ENCODE results near the gene PIK3CD. TPM values are rescaled to one million over a fixed set of nuclear protein-coding genes. Genes with fewer than 3 reads are reported as not detected.

Gene PIK3CD
- total and polyA plus RNA-seq, 2 of the 8 experiments (the other 6 are each of a cell fraction or from before 2014, with no cell fraction given): 20.6 to 24.1 TPM

- H3K4me1 ChIP-seq (replicated peaks in 1 of 4; ENCODE audit: control insufficient read depth in 3 of 4, insufficient read depth in 4 of 4, low read length in 3 of 4): peaks cover 0 to 39% (median 29%) of the 10 kb centered on the region in 4 experiments; a peak in 6 of 7 replicates
- H2BK120ac ChIP-seq (replicated peaks; ENCODE audit: low read depth, low read length): no peak overlapping the region
- 0 out of 2 replicates have a peak overlapping the region, but pooled peaks have one; percentile 71 for H2BK5ac ChIP-seq (ENCODE audit: low read depth, low read length)
- H2BK20ac ChIP-seq (ENCODE audit: low read length): no peak overlapping the region
- ChIA-PET POLR2A (ENCODE audit: partially characterized antibody) (interaction anchor here (0.6 to 1.4 kb wide), 2 partner anchors 13 to 679 kb away, joined by 3 to 7 read pairs; partner anchors contain the start of gene PGD), CTCF (ENCODE audit: partially characterized antibody) (interaction anchor here (0.5 to 9.2 kb wide), 47 partner anchors 8 to 881 kb away, joined by 3 to 91 read pairs (median 3); no protein-coding TSS in a partner anchor)
- peak overlapping the region; percentile 80; the same call in 1 of the 2 replicates for H2BK12ac ChIP-seq (ENCODE audit: low read depth, low read length)
- H3K27ac ChIP-seq (ENCODE audit: low read depth, low read length): no peak overlapping the region
- H3K56ac ChIP-seq (replicated peaks; ENCODE audit: insufficient read length, low read depth, low read length): no peak overlapping the region
- no peak overlapping the region for H3K4me3 ChIP-seq (ENCODE audit: extremely low read depth in 1 of 4, insufficient read depth in 2 of 4, low read depth in 3 of 4, low read length in 4 of 4)
- H3K9me3 ChIP-seq (ENCODE audit: insufficient read depth in 2 of 2, low read depth in 1 of 2, low read length in 1 of 2): peaks cover 7 to 8% of the 10 kb centered on the region in 2 experiments; a peak in 3 of 4 replicates
- no peak overlapping the region for H4K5ac ChIP-seq (ENCODE audit: insufficient read length, low read depth, low read length)
- no peak overlapping the region for H2AFZ ChIP-seq (ENCODE audit: low read length)
- no peaks in the 10 kb centered on the region for H3K23me2 ChIP-seq (ENCODE audit: low read depth, low read length)
- H3K79me2 ChIP-seq (ENCODE audit: control insufficient read depth in 1 of 2, insufficient read depth in 2 of 2, low read length in 2 of 2): no peaks in the 10 kb centered on the region
- H4K8ac ChIP-seq (ENCODE audit: extremely low read depth, insufficient read depth, low read length): peak overlapping the region; percentile 19
- FAIRE-seq (no peak), DNase-seq (ENCODE audit: low read depth in 1 of 2, low spot score in 2 of 2) (peak in 1 of 2 experiments; percentile 76)
- H4K20me1 ChIP-seq (replicated peaks in 1 of 2; ENCODE audit: control insufficient read depth in 1 of 2, insufficient read depth in 2 of 2, low read length in 2 of 2): no peaks in the 10 kb centered on the region
- H3K18ac ChIP-seq (ENCODE audit: extremely low read depth, low read length): no peak overlapping the region
- peaks cover 2 to 18% (median 17%) of the 10 kb centered on the region in 4 experiments; a peak in 5 of 8 replicates for H3K36me3 ChIP-seq (ENCODE audit: control insufficient read depth in 2 of 4, insufficient read depth in 4 of 4, low read length in 3 of 4)
- H3K9ac ChIP-seq (replicated peaks in 1 of 4; ENCODE audit: extremely low read depth in 1 of 4, low read depth in 3 of 4, low read length in 3 of 4): no peak overlapping the region
- no peak overlapping the region for H3K4me2 ChIP-seq (ENCODE audit: insufficient read depth in 1 of 2, low read depth in 2 of 2, low read length in 2 of 2)
- no peaks in the 10 kb centered on the region for H3K27me3 ChIP-seq (replicated peaks in 1 of 4; ENCODE audit: control insufficient read depth in 3 of 4, extremely low read depth in 1 of 4, insufficient read depth in 3 of 4, low read length in 3 of 4)
- no peaks in the 10 kb centered on the region for H3K79me1 ChIP-seq (ENCODE audit: low read depth, low read length)
- H2AK5ac ChIP-seq (ENCODE audit: low read depth, low read length): peak overlapping the region; percentile 82; the same call in 1 of the 2 replicates
- H3K23ac ChIP-seq (ENCODE audit: insufficient read length): no peak overlapping the region
- H4K91ac ChIP-seq (replicated peaks; ENCODE audit: insufficient read length, low read length): peak overlapping the region; percentile 10
- 91% methylated on average over 30 of the region's 36 CpGs; no CpG with 5 or more reads in 1 of the 2 experiments for whole genome bisulfite sequencing, 2 experiments (ENCODE audit: extremely low coverage in 1 of 2, insufficient coverage in 1 of 2, insufficient read length in 1 of 2, insufficient replicate concordance in 2 of 2, low coverage in 1 of 2, low lambda C conversion rate in 2 of 2, missing lambda C conversion rate in 1 of 2)
- no peak overlapping the region for H3K4ac ChIP-seq (replicated peaks; ENCODE audit: insufficient read length, low read depth, low read length)
- no peak overlapping the region for H3K14ac ChIP-seq (ENCODE audit: insufficient read length)
- H2BK15ac ChIP-seq (ENCODE audit: low read length): peak overlapping the region; percentile 53; the same call in 1 of the 2 replicates
- TF ChIP-seq POU5F1 (IDR thresholded peaks at IDR 0.05; ENCODE audit: low read depth, low read length): no peak
- no peak for TF ChIP-seq SP1 (IDR thresholded peaks at IDR 0.05; ENCODE audit: low read depth, low read length)
- no peak for TF ChIP-seq EP300 (IDR thresholded peaks at IDR 0.05; ENCODE audit: borderline replicate concordance in 1 of 2, low read depth in 2 of 2, low read length in 2 of 2)
- no peak for TF ChIP-seq KDM1A (IDR thresholded peaks at IDR 0.05; ENCODE audit: borderline replicate concordance, low read length)
- no peak for TF ChIP-seq HDAC2 (IDR thresholded peaks at IDR 0.05; ENCODE audit: borderline replicate concordance in 1 of 2, low read depth in 2 of 2, low read length in 2 of 2)
- TF ChIP-seq CTCF (IDR thresholded peaks at IDR 0.05; ENCODE audit: control extremely low read depth in 1 of 3, insufficient read depth in 1 of 3, low read depth in 1 of 3, low read length in 3 of 3): peak in 2 of 3 experiments; percentile 66 to 67; a peak in 3 of 4 replicates
- no peak for TF ChIP-seq BRCA1 (IDR thresholded peaks at IDR 0.05; ENCODE audit: low read depth, low read length)
- TF ChIP-seq SUZ12 (IDR thresholded peaks at IDR 0.05; ENCODE audit: low read length): no peak
Observed at GRCh38 chr1:9719978-9720722, 68.6 kb downstream of the PIK3CD start.

Measured in H1 (cell line).